Measurements from ENCODE around the gene BCL2. TPM values are rescaled to one million over a fixed set of nuclear protein-coding genes. Genes with fewer than 3 reads are reported as not detected.

BCL2 gene
- total RNA-seq, 1 experiment from 2014 or later: 1.5 TPM

DNA sequence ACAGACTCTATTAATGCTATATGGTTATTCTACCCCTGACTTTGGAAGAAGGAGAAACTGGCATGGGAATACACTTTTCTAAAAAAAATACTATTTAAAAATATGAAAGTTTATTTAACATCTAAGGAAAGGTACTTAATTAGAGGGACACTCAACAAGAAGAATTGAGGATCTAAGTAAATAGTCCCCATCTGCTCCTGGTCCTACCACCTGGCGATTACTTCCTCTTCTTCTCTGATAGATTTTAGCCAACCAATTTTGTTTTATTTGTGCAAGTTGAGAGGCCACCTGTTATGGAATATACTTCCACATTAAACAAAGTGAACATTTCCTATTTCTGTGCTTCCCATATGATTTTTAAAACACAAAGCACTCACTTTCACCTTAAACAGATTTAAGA is 111.7 kb downstream of the BCL2 start:
- Histone ChIP-seq H3K9ac (ENCODE audit: low read length) (no peak overlapping the region), H3K36me3 (ENCODE audit: low read depth, low read length) (no peaks in the 10 kb centered on the region), H3K4me3 (ENCODE audit: low read length) (no peak overlapping the region), H3K9me2 (replicated peaks; ENCODE audit: low read length) (no peaks in the 10 kb centered on the region), H3K9me3 (ENCODE audit: low read length) (no peaks in the 10 kb centered on the region), H2AFZ (ENCODE audit: low read length) (no peak overlapping the region), H3K4me2 (ENCODE audit: low read length) (no peak overlapping the region), H3K79me2 (ENCODE audit: low read length) (no peaks in the 10 kb centered on the region), H3K4me1 (ENCODE audit: insufficient read depth, low read length) (no peaks in the 10 kb centered on the region), H4K20me1 (ENCODE audit: low read length) (no peaks in the 10 kb centered on the region), H3K27ac (ENCODE audit: low read length) (no peak overlapping the region), H3F3A (ENCODE audit: low read length, unreplicated experiment) (no peaks in the 10 kb centered on the region), H3K27me3 (ENCODE audit: low read length) (peaks cover 47% of the 10 kb centered on the region)
- CTCF ChIA-PET: no interaction called here
- POLR2A ChIA-PET (ENCODE audit: unreplicated experiment): no interaction called here
- ATAC-seq (no peak), DNase-seq (no peak)
- BruUV-seq (replicated peaks): no TSS peak
- TF ChIP-seq EZH2phosphoT487 (IDR thresholded peaks at IDR 0.05; ENCODE audit: borderline replicate concordance, low read length) (no peak), EZH2 (IDR thresholded peaks at IDR 0.05; ENCODE audit: low read length, unreplicated experiment) (no peak)
- TF ChIP-seq, protein P1, sequence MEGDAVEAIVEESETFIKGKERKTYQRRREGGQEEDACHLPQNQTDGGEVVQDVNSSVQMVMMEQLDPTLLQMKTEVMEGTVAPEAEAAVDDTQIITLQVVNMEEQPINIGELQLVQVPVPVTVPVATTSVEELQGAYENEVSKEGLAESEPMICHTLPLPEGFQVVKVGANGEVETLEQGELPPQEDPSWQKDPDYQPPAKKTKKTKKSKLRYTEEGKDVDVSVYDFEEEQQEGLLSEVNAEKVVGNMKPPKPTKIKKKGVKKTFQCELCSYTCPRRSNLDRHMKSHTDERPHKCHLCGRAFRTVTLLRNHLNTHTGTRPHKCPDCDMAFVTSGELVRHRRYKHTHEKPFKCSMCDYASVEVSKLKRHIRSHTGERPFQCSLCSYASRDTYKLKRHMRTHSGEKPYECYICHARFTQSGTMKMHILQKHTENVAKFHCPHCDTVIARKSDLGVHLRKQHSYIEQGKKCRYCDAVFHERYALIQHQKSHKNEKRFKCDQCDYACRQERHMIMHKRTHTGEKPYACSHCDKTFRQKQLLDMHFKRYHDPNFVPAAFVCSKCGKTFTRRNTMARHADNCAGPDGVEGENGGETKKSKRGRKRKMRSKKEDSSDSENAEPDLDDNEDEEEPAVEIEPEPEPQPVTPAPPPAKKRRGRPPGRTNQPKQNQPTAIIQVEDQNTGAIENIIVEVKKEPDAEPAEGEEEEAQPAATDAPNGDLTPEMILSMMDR (conservative IDR thresholded peaks at IDR 0.05; ENCODE audit: low read depth, low read length): no peak
- intact Hi-C loops (cut with micrococcal nuclease): no loop called here

DNA sequence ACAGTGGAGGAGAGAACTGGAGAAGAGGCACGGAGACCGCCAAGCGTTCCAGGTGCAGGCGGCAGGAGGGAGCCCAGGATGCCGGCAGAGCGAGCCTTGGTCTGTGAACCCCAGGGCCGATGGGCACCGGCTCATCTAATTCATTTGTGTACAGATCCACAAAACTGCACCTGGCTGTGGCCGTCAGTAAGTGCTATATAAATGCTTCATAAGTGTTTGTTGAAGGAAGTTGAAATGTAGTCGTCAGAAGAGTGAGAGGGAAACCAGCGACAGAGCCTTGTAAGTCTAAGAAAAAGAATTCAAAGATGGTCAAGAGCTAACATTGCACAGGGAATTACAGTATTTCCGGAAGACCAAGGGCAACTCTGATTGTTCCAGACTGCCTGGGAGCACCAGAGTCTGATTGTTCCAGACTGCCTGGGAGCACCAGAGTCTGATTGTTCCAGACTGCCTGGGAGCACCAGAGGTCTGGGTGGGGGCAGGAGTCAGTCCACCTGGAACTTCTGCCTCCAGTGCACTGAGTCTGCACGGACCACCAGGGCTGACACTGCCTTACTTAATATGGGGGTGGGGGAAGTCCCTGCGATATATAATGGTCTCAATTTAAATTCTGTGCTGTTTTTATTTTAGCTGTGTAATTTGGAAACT is 112.3 kb downstream of the BCL2 start:
- Histone ChIP-seq H2AFZ (ENCODE audit: low read length) (no peak overlapping the region), H3K79me2 (ENCODE audit: low read length) (no peaks in the 10 kb centered on the region), H3K36me3 (ENCODE audit: low read depth, low read length) (no peaks in the 10 kb centered on the region), H3K9me3 (ENCODE audit: low read length) (no peaks in the 10 kb centered on the region), H3K4me3 (ENCODE audit: low read length) (no peak overlapping the region), H4K20me1 (ENCODE audit: low read length) (no peaks in the 10 kb centered on the region), H3K9ac (ENCODE audit: low read length) (no peak overlapping the region), H3K27ac (ENCODE audit: low read length) (no peak overlapping the region), H3K4me1 (ENCODE audit: insufficient read depth, low read length) (no peaks in the 10 kb centered on the region), H3K9me2 (replicated peaks; ENCODE audit: low read length) (no peaks in the 10 kb centered on the region), H3K27me3 (ENCODE audit: low read length) (peaks cover 47% of the 10 kb centered on the region), H3F3A (ENCODE audit: low read length, unreplicated experiment) (no peaks in the 10 kb centered on the region), H3K4me2 (ENCODE audit: low read length) (no peak overlapping the region)
- no TSS peak for BruUV-seq (replicated peaks)
- no peak for ATAC-seq
- no peak for DNase-seq
- CTCF ChIA-PET: no interaction called here
- POLR2A ChIA-PET (ENCODE audit: unreplicated experiment): no interaction called here
- intact Hi-C loops (cut with micrococcal nuclease): no loop called here
- TF ChIP-seq, protein P1 (conservative IDR thresholded peaks at IDR 0.05; ENCODE audit: low read depth, low read length): no peak
- TF ChIP-seq EZH2 (IDR thresholded peaks at IDR 0.05; ENCODE audit: low read length, unreplicated experiment) (no peak), EZH2phosphoT487 (IDR thresholded peaks at IDR 0.05; ENCODE audit: borderline replicate concordance, low read length) (no peak)

DNA sequence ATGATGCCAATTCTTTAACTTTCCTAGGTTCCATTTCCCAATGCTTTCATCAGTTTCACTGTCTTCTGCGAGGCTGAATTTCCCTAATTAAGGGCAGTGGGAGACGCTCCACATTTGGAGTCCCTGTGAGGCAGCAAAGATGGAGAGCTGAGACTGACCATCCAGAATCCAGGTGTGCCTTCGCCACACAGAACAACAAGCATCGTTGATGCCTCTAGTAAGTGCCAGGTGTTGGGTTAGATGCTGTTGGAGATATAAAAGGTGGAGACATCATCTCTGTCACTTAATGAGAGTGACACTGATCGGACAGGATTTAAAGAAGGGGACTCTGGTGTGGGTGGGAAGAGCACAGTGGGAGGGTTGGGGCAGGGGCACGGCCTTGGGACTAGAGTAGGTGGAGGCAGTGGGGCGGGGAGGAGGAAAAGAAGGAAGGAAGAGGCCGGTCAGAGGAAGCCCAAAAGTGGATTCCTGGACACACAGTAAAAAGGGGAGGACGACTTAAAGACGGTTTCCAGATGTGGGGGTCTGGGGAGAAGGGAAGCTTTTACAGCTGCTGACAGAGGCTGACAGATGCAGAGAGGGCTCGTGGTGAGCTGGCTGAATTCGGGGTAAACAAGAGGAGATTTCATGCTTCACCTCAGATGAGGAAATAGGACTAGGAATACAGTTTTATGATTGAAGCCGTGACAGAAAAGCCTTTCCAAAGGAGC is 113.0 kb downstream of the BCL2 start:
- Histone ChIP-seq H3K27ac (ENCODE audit: low read length) (no peak overlapping the region), H3F3A (ENCODE audit: low read length, unreplicated experiment) (no peaks in the 10 kb centered on the region), H4K20me1 (ENCODE audit: low read length) (no peaks in the 10 kb centered on the region), H2AFZ (ENCODE audit: low read length) (no peak overlapping the region), H3K27me3 (ENCODE audit: low read length) (peaks cover 47% of the 10 kb centered on the region), H3K9me2 (replicated peaks; ENCODE audit: low read length) (no peaks in the 10 kb centered on the region), H3K4me1 (ENCODE audit: insufficient read depth, low read length) (no peaks in the 10 kb centered on the region), H3K9me3 (ENCODE audit: low read length) (no peaks in the 10 kb centered on the region), H3K36me3 (ENCODE audit: low read depth, low read length) (no peaks in the 10 kb centered on the region), H3K9ac (ENCODE audit: low read length) (no peak overlapping the region), H3K4me2 (ENCODE audit: low read length) (no peak overlapping the region), H3K79me2 (ENCODE audit: low read length) (no peaks in the 10 kb centered on the region), H3K4me3 (ENCODE audit: low read length) (no peak overlapping the region)
- ChIA-PET CTCF (no interaction called here), POLR2A (ENCODE audit: unreplicated experiment) (no interaction called here)
- DNase-seq (no peak), ATAC-seq (no peak)
- intact Hi-C loops (cut with micrococcal nuclease): no loop called here
- TF ChIP-seq EZH2 (IDR thresholded peaks at IDR 0.05; ENCODE audit: low read length, unreplicated experiment) (no peak), EZH2phosphoT487 (IDR thresholded peaks at IDR 0.05; ENCODE audit: borderline replicate concordance, low read length) (no peak)
- TF ChIP-seq, protein P1 (conservative IDR thresholded peaks at IDR 0.05; ENCODE audit: low read depth, low read length): no peak
- BruUV-seq (replicated peaks): no TSS peak
